ENCODE results near the gene GPR18.

The GPR18 gene

GRCh38 chr13:99289674-99290337 is 31.6 kb upstream of the GPR18 start:
- no peak overlapping the region for H3K27ac ChIP-seq
- TF ChIP-seq CTCF (conservative IDR thresholded peaks at IDR 0.05) (no peak), ZFX (IDR thresholded peaks at IDR 0.05) (no peak)

GRCh38 chr13:99289271-99289670 is 31.1 kb upstream of the GPR18 start:
- TF ChIP-seq ZFX (IDR thresholded peaks at IDR 0.05) (no peak), CTCF (conservative IDR thresholded peaks at IDR 0.05) (no peak)
- no peak overlapping the region for H3K27ac ChIP-seq

GRCh38 chr13:99288089-99288488 is 29.9 kb upstream of the GPR18 start:
- H3K27ac ChIP-seq: no peak overlapping the region
- TF ChIP-seq CTCF (conservative IDR thresholded peaks at IDR 0.05) (no peak), ZFX (IDR thresholded peaks at IDR 0.05) (no peak)

- H3K27ac ChIP-seq: peak overlapping the region; percentile 64
- TF ChIP-seq ZFX (IDR thresholded peaks at IDR 0.05) (no peak), CTCF (conservative IDR thresholded peaks at IDR 0.05) (no peak)
Measured at GRCh38 chr13:99287551-99287950, 29.4 kb upstream of the GPR18 start.

GRCh38 chr13:99285432-99286182 is 27.4 kb upstream of the GPR18 start:
- TF ChIP-seq CTCF (conservative IDR thresholded peaks at IDR 0.05): no peak
- TF ChIP-seq ZFX (IDR thresholded peaks at IDR 0.05): no peak

GRCh38 chr13:99282264-99283231 is 24.4 kb upstream of the GPR18 start:
- no peak overlapping the region for H3K27ac ChIP-seq
- TF ChIP-seq CTCF (conservative IDR thresholded peaks at IDR 0.05) (no peak), ZFX (IDR thresholded peaks at IDR 0.05) (no peak)

More at GRCh38 chr13:99285432-99286182, 27.4 kb upstream of the GPR18 start:
- no peak overlapping the region for H3K27ac ChIP-seq
